ENCODE measurements around the gene PAPOLA. TPM values are rescaled to one million over a fixed set of nuclear protein-coding genes. Genes with fewer than 3 reads are reported as not detected.
A peak's percentile ranks its signal among the peaks of the same experiment; 100 is the strongest.

PAPOLA gene
- total RNA-seq, 2 experiments from 2014 or later = 99.3 to 197 TPM

- TF ChIP-seq EZH2phosphoT487 (IDR thresholded peaks at IDR 0.05; ENCODE audit: borderline replicate concordance, low read depth, low read length) (no peak), CTCF (conservative IDR thresholded peaks at IDR 0.05; ENCODE audit: low read length) (no peak)
- no peaks in the 10 kb centered on the region for H4K20me1 ChIP-seq (ENCODE audit: insufficient read depth, low read length)
- H3K27ac ChIP-seq (ENCODE audit: low read depth, low read length, poor library complexity, severe bottlenecking) = no peak overlapping the region
- H3K4me3 ChIP-seq (ENCODE audit: low read depth, low read length, poor library complexity, severe bottlenecking) = no peak overlapping the region
- no peaks in the 10 kb centered on the region for H3K9me3 ChIP-seq (ENCODE audit: low read length)
- DNase-seq (ENCODE audit: low spot score) = no peak
- intact Hi-C loops (cut with micrococcal nuclease; ENCODE audit: unreplicated experiment) = no loop called here
- no peak overlapping the region for H2AFZ ChIP-seq (ENCODE audit: low read length)
- no TSS peak for BruUV-seq (replicated peaks)
- H3K4me1 ChIP-seq (ENCODE audit: insufficient read depth, low read length, poor library complexity, severe bottlenecking) = peaks cover 5% of the 10 kb centered on the region
- no peaks in the 10 kb centered on the region for H3K79me2 ChIP-seq (ENCODE audit: insufficient read depth, low read depth, low read length)
- H3K4me2 ChIP-seq (ENCODE audit: low read length) = no peak overlapping the region
- H3K9me2 ChIP-seq (ENCODE audit: insufficient read depth, low read length) = no peaks in the 10 kb centered on the region
- ChIA-PET CTCF (ENCODE audit: unreplicated experiment) (no interaction called here), POLR2A (interaction anchor here (0.6 to 1.2 kb wide), 3 partner anchors 9 to 1909 kb away, joined by 3 to 4 read pairs (median 3); no protein-coding TSS in a partner anchor)
- H3K36me3 ChIP-seq (ENCODE audit: insufficient read depth, low read length) = no peaks in the 10 kb centered on the region
These were observed 19.2 kb upstream of the PAPOLA start for GRCh38 chr14:96482986-96483385.

GRCh38 chr14:96484399-96484798, 17.8 kb upstream of the PAPOLA start:
- POLR2A ChIA-PET = interaction anchor here (1.2 kb wide), 1 partner anchor 10 kb away, joined by 4 read pairs; no protein-coding TSS in a partner anchor
- Histone ChIP-seq H3K9me2 (ENCODE audit: insufficient read depth, low read length) (no peaks in the 10 kb centered on the region), H4K20me1 (ENCODE audit: insufficient read depth, low read length) (no peaks in the 10 kb centered on the region), H3K9me3 (ENCODE audit: low read length) (no peaks in the 10 kb centered on the region), H2AFZ (ENCODE audit: low read length) (no peak overlapping the region), H3K4me2 (ENCODE audit: low read length) (no peak overlapping the region), H3K79me2 (ENCODE audit: insufficient read depth, low read depth, low read length) (no peaks in the 10 kb centered on the region), H3K27ac (ENCODE audit: low read depth, low read length, poor library complexity, severe bottlenecking) (no peak overlapping the region), H3K36me3 (ENCODE audit: insufficient read depth, low read length) (no peaks in the 10 kb centered on the region), H3K4me1 (ENCODE audit: insufficient read depth, low read length, poor library complexity, severe bottlenecking) (peaks cover 5% of the 10 kb centered on the region), H3K4me3 (ENCODE audit: low read depth, low read length, poor library complexity, severe bottlenecking) (no peak overlapping the region)
- TF ChIP-seq CTCF (conservative IDR thresholded peaks at IDR 0.05; ENCODE audit: low read length) (no peak), EZH2phosphoT487 (IDR thresholded peaks at IDR 0.05; ENCODE audit: borderline replicate concordance, low read depth, low read length) (no peak)
- intact Hi-C loops (cut with micrococcal nuclease; ENCODE audit: unreplicated experiment) = no loop called here
- CTCF ChIA-PET (ENCODE audit: unreplicated experiment) = no interaction called here
- no TSS peak for BruUV-seq (replicated peaks)
- DNase-seq (ENCODE audit: low spot score) = no peak

DNA sequence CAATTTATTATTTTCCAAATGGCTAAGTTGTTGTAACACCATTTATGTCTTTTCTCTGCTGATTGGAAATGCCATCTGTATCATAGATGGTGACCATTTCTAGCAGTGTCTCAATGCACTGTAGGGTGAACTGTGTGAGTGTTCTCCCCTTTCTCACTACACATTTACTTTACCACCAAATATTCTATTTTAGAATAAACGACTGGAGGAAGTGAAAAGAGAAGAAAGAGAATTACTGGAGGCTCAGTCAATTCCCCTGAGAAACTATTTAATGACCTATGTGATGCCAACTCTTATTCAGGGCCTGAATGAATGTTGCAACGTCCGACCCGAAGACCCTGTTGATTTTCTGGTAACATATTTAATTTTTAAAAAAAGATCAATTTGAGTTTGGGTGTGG, 15.5 kb upstream of the PAPOLA start:
- BruUV-seq (replicated peaks) = no TSS peak
- H3K36me3 ChIP-seq (ENCODE audit: insufficient read depth, low read length) = no peaks in the 10 kb centered on the region
- no peak overlapping the region for H3K27ac ChIP-seq (ENCODE audit: low read depth, low read length, poor library complexity, severe bottlenecking)
- no peaks in the 10 kb centered on the region for H3K9me2 ChIP-seq (ENCODE audit: insufficient read depth, low read length)
- ChIA-PET POLR2A (interaction anchor here (0.6 to 1.8 kb wide), 4 partner anchors 11 to 427 kb away, joined by 3 to 4 read pairs (median 3); no protein-coding TSS in a partner anchor), CTCF (ENCODE audit: unreplicated experiment) (no interaction called here)
- no peak overlapping the region for H3K4me3 ChIP-seq (ENCODE audit: low read depth, low read length, poor library complexity, severe bottlenecking)
- intact Hi-C loops (cut with micrococcal nuclease; ENCODE audit: unreplicated experiment) = no loop called here
- H4K20me1 ChIP-seq (ENCODE audit: insufficient read depth, low read length) = no peaks in the 10 kb centered on the region
- H3K4me2 ChIP-seq (ENCODE audit: low read length) = 0 out of 2 replicates have a peak overlapping the region, but pooled peaks have one; percentile 26
- no peak for DNase-seq (ENCODE audit: low spot score)
- H3K4me1 ChIP-seq (ENCODE audit: insufficient read depth, low read length, poor library complexity, severe bottlenecking) = peaks cover 5% of the 10 kb centered on the region
- TF ChIP-seq CTCF (conservative IDR thresholded peaks at IDR 0.05; ENCODE audit: low read length) = no peak
- TF ChIP-seq EZH2phosphoT487 (IDR thresholded peaks at IDR 0.05; ENCODE audit: borderline replicate concordance, low read depth, low read length) = no peak
- no peak overlapping the region for H2AFZ ChIP-seq (ENCODE audit: low read length)
- H3K79me2 ChIP-seq (ENCODE audit: insufficient read depth, low read depth, low read length) = no peaks in the 10 kb centered on the region
- no peaks in the 10 kb centered on the region for H3K9me3 ChIP-seq (ENCODE audit: low read length)
